Measurements from ENCODE around the gene TMEM267. TPM values are rescaled to one million over a fixed set of nuclear protein-coding genes. Genes with fewer than 3 reads are reported as not detected.
A peak's percentile ranks its signal among the peaks of the same experiment; 100 is the strongest.

TMEM267 gene
- total and polyA plus RNA-seq, 2 experiments from 2014 or later, result 6.5 to 11.2 TPM

- Mint-ChIP-seq H3K9me3 (no peaks in the 10 kb centered on the region), H3K27me3 (ENCODE audit: insufficient read depth, low read depth, poor library complexity) (no peaks in the 10 kb centered on the region), H3K4me3 (no peak overlapping the region), H3K27ac (no peak overlapping the region; the same call in 1 of the 2 replicates), H3K4me1 (peaks cover 7% of the 10 kb centered on the region; the same call in 2 of the 3 replicates), H3K36me3 (ENCODE audit: low read depth) (no peaks in the 10 kb centered on the region)
- Histone ChIP-seq H4K20me1 (replicated peaks; ENCODE audit: insufficient read depth) (no peaks in the 10 kb centered on the region), H2AFZ (peak overlapping the region; percentile 97), H3K27me3 (ENCODE audit: insufficient read depth) (no peaks in the 10 kb centered on the region), H3K9me2 (ENCODE audit: insufficient read depth) (no peaks in the 10 kb centered on the region), H3K79me2 (replicated peaks; ENCODE audit: insufficient read depth) (no peaks in the 10 kb centered on the region), H3K4me3 (no peak overlapping the region), H3K27ac (ENCODE audit: low read depth) (no peak overlapping the region), H3K36me3 (ENCODE audit: insufficient read depth) (no peaks in the 10 kb centered on the region), H3K4me1 (ENCODE audit: insufficient read depth) (no peaks in the 10 kb centered on the region), H3F3A (replicated peaks; ENCODE audit: low read depth) (no peaks in the 10 kb centered on the region), H3K4me2 (no peak overlapping the region)
- DNase-seq (ENCODE audit: low spot score) (peak; percentile 30), ATAC-seq (peak; percentile 77)
- TF ChIP-seq EZH2phosphoT487 (IDR thresholded peaks at IDR 0.05; ENCODE audit: unreplicated experiment) (no peak), JUNB (IDR thresholded peaks at IDR 0.05; ENCODE audit: unreplicated experiment) (no peak), STAT1 (IDR thresholded peaks at IDR 0.05; ENCODE audit: unreplicated experiment) (no peak), REST (IDR thresholded peaks at IDR 0.05; ENCODE audit: unreplicated experiment) (no peak), NANOG (IDR thresholded peaks at IDR 0.05; ENCODE audit: borderline replicate concordance) (no peak), EZH2 (IDR thresholded peaks at IDR 0.05; ENCODE audit: low read depth, unreplicated experiment) (no peak), POLR2AphosphoS5 (IDR thresholded peaks at IDR 0.05; ENCODE audit: low read depth) (no peak), ZNF114 (CRISPR knock-in tag; IDR thresholded peaks at IDR 0.05) (no peak), ZNF331 (CRISPR knock-in tag; IDR thresholded peaks at IDR 0.05; ENCODE audit: low read depth) (no peak), ZNF462 (CRISPR knock-in tag; IDR thresholded peaks at IDR 0.05) (no peak), CTCF (conservative IDR thresholded peaks at IDR 0.05; ENCODE audit: low read depth in 2 of 2) (no peak), ETS1 (IDR thresholded peaks at IDR 0.05) (no peak), CREB1 (CRISPR knock-in tag; IDR thresholded peaks at IDR 0.05; ENCODE audit: low read depth) (no peak)
Observed at GRCh38 chr5:43420241-43420640, 63.4 kb downstream of the TMEM267 start.
